HEK293 (cell line): ENCODE data around the gene ISM1.

Experiments used
- HOXA7 ChIP-seq: sonication (generic); formaldehyde crosslinking; IDR thresholded peaks from 2 replicates; pipeline ENCODE4 v1.8.1; 2022; ENCODE audit warnings: missing genetic modification reagents, borderline replicate concordance
- MZF1 ChIP-seq: fragments of 450-650 bp; formaldehyde crosslinking; IDR thresholded peaks from 2 replicates; pipeline ENCODE4 v1.5.1; 2017; ENCODE audit warnings: missing biosample characterization, missing genetic modification characterization, borderline replicate concordance
- SALL2 ChIP-seq: fragments of 450-650 bp; formaldehyde crosslinking; IDR thresholded peaks from 2 replicates; pipeline ENCODE4 v1.5.0; 2017; ENCODE audit warnings: missing biosample characterization, mild to moderate bottlenecking, missing genetic modification characterization, borderline replicate concordance
- ZNF10 ChIP-seq: fragments of 450-650 bp; formaldehyde crosslinking; IDR thresholded peaks from 2 replicates; pipeline ENCODE4 v1.5.1; 2017; ENCODE audit warnings: missing biosample characterization, missing genetic modification characterization
- ZNF133 ChIP-seq: fragments of 450-650 bp; formaldehyde crosslinking; IDR thresholded peaks from 2 replicates; pipeline ENCODE4 v1.5.1; 2016; ENCODE audit warnings: missing biosample characterization, missing genetic modification characterization
- ZNF701 ChIP-seq: fragments of 450-650 bp; formaldehyde crosslinking; IDR thresholded peaks from 2 replicates; pipeline ENCODE4 v1.5.1; 2016; ENCODE audit warnings: missing biosample characterization, missing genetic modification characterization
- TF ChIP-seq, protein P1 (sequence below): fragments of 450-650 bp; IDR thresholded peaks from 2 replicates; pipeline ENCODE4 v1.5.1; 2018; ENCODE audit warnings: missing biosample characterization, mild to moderate bottlenecking, missing genetic modification characterization
- TF ChIP-seq, protein P2 (sequence below): fragments of 450-650 bp; formaldehyde crosslinking; IDR thresholded peaks from 2 replicates; pipeline ENCODE4 v1.5.1; 2016; ENCODE audit warnings: missing biosample characterization, missing genetic modification characterization
- TF ChIP-seq, protein P3 (sequence below): fragments of 450-650 bp; formaldehyde crosslinking; IDR thresholded peaks from 2 replicates; pipeline ENCODE4 v1.5.1; 2016; ENCODE audit warnings: missing biosample characterization, missing genetic modification characterization

- TF ChIP-seq ZNF10 (tag by site-specific recombination), result no peak
- no peak for TF ChIP-seq ZNF133
- TF ChIP-seq MZF1 (tag by site-specific recombination), result no peak
- no peak for TF ChIP-seq HOXA7 (CRISPR knock-in tag)
- TF ChIP-seq, protein P1, sequence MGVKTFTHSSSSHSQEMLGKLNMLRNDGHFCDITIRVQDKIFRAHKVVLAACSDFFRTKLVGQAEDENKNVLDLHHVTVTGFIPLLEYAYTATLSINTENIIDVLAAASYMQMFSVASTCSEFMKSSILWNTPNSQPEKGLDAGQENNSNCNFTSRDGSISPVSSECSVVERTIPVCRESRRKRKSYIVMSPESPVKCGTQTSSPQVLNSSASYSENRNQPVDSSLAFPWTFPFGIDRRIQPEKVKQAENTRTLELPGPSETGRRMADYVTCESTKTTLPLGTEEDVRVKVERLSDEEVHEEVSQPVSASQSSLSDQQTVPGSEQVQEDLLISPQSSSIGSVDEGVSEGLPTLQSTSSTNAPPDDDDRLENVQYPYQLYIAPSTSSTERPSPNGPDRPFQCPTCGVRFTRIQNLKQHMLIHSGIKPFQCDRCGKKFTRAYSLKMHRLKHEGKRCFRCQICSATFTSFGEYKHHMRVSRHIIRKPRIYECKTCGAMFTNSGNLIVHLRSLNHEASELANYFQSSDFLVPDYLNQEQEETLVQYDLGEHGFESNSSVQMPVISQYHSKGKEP (tag by site-specific recombination), result no peak
- TF ChIP-seq ZNF701 (tag by site-specific recombination), result no peak
- TF ChIP-seq, protein P2, sequence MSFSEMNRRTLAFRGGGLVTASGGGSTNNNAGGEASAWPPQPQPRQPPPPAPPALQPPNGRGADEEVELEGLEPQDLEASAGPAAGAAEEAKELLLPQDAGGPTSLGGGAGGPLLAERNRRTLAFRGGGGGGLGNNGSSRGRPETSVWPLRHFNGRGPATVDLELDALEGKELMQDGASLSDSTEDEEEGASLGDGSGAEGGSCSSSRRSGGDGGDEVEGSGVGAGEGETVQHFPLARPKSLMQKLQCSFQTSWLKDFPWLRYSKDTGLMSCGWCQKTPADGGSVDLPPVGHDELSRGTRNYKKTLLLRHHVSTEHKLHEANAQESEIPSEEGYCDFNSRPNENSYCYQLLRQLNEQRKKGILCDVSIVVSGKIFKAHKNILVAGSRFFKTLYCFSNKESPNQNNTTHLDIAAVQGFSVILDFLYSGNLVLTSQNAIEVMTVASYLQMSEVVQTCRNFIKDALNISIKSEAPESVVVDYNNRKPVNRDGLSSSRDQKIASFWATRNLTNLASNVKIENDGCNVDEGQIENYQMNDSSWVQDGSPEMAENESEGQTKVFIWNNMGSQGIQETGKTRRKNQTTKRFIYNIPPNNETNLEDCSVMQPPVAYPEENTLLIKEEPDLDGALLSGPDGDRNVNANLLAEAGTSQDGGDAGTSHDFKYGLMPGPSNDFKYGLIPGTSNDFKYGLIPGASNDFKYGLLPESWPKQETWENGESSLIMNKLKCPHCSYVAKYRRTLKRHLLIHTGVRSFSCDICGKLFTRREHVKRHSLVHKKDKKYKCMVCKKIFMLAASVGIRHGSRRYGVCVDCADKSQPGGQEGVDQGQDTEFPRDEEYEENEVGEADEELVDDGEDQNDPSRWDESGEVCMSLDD (tag by site-specific recombination), result no peak
- TF ChIP-seq SALL2 (tag by site-specific recombination), result no peak
- TF ChIP-seq, protein P3, sequence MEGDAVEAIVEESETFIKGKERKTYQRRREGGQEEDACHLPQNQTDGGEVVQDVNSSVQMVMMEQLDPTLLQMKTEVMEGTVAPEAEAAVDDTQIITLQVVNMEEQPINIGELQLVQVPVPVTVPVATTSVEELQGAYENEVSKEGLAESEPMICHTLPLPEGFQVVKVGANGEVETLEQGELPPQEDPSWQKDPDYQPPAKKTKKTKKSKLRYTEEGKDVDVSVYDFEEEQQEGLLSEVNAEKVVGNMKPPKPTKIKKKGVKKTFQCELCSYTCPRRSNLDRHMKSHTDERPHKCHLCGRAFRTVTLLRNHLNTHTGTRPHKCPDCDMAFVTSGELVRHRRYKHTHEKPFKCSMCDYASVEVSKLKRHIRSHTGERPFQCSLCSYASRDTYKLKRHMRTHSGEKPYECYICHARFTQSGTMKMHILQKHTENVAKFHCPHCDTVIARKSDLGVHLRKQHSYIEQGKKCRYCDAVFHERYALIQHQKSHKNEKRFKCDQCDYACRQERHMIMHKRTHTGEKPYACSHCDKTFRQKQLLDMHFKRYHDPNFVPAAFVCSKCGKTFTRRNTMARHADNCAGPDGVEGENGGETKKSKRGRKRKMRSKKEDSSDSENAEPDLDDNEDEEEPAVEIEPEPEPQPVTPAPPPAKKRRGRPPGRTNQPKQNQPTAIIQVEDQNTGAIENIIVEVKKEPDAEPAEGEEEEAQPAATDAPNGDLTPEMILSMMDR (tag by site-specific recombination), result no peak
Observed at GRCh38 chr20:13313201-13313600, 92.1 kb downstream of the ISM1 start.
